GM19395 (cell line): Measurements from ENCODE around the gene TMEM204.

Source experiments
- ATAC-seq: cut with Tn5 transposase; IDR thresholded peaks from one replicate; pipeline ENCODE4 v1.9.1; 2021; ENCODE audit warnings: mild to moderate bottlenecking, moderate library complexity; ENCODE audit not compliant: unreplicated experiment

Gene TMEM204

DNA sequence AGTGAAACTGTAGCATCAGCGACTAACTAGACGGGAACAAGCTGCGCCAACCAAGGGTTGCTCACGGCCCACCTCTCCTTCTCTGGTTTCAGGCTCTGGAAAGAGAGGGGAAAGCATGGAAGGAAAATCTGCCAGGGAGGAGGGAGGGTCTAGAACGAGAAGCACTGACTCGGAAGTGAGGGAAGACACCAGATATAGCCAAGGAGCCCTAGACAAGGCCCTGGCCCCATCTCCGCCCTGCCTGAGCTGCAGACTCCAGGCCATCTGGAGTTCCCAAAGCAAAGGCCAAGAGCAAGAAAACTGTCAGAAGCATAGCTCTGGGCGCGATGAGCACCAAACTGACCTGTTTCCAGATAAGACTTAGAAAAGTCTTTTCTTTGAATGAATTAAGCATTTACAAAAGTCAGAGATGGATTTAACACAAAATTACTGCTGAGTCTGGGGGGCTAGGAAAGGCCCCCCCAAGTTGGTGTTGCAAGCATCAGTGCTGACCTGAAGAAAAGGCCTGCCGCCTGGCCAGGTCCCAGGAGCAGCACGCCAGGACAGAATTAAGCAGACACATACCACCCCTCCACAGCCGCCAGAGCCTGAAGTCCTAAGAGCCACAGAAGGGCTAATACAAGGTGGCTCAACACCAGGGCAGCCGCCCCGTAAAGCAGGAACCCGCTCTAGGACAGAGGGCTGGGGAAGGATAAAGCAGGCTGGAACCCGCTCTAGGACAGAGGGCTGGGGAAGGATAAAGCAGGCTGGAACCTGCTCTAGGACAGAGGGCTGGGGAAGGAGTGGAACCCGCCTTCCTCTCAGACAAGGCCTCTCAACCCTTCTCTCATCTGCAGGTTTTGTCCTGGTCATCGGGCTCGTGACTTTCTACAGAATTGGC, 20.7 kb downstream of the TMEM204 start:
- ATAC-seq: no peak

DNA sequence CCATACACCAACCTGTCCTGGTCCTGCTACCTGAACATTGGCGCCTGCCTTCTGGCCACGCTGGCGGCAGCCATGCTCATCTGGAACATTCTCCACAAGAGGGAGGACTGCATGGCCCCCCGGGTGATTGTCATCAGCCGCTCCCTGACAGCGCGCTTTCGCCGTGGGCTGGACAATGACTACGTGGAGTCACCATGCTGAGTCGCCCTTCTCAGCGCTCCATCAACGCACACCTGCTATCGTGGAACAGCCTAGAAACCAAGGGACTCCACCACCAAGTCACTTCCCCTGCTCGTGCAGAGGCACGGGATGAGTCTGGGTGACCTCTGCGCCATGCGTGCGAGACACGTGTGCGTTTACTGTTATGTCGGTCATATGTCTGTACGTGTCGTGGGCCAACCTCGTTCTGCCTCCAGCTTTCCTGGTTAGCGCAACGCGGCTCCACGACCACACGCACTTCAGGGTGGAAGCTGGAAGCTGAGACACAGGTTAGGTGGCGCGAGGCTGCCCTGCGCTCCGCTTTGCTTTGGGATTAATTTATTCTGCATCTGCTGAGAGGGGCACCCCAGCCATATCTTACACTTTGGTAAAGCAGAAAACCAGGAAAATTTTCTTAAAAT, 21.5 kb downstream of the TMEM204 start:
- no peak for ATAC-seq

DNA sequence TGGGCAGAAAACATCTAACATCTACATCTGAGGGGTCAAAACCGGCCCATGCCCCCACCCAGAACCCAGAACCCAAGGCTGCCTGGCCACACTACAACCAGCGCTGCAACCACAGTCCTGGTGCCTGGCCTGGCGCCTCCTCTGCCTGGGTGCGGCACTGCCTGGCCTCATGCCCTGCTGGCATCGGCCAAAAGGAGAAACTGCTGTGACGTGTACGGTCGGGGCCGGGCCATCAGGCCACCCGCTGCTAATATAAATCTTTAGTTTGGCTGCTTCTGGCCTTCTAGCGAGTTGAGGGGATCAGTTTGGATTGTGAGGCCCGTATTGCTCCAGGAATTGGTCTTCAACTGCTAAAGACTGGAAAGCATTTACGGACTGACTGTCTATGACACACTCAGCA, 22.8 kb downstream of the TMEM204 start:
- ATAC-seq: no peak

DNA sequence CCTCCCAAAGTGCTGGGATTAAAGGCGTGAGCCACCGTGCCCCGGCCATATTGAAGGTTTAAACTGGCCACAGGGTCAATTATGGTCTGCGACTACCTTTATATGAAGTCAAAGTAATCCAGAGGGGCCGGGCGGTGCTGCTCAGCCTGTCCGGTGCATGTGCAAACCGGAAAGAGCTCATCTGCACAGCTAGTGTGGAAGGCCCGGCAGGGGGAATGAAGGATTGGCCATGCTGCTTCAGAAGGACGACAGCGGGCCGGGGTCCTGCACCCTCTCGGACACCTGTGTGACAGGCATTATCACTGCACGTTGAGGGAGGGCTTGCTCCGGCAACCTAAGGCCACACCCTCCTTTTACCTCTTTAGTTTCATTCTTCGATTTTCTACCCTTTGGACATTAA, 23.6 kb downstream of the TMEM204 start:
- ATAC-seq: no peak

DNA sequence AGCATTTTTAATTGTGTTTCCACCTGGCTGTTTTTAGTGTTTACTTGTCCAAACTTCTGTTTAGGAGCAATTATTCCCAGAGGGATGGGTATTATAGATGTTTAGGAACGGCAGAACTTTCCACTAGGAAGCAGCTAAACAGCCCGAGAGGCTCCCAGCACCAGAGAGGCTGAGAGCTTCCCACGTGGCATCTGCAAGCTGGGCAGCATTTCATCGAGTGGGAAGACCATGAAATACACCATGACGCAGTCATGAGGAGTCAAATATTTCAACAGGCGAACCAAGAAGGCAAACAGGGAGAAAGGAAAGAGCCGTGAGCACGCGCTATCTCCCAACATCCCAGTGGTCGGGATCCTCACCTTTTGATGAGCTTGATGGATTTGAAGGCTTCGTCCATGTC, 24.1 kb downstream of the TMEM204 start:
- no peak for ATAC-seq

DNA sequence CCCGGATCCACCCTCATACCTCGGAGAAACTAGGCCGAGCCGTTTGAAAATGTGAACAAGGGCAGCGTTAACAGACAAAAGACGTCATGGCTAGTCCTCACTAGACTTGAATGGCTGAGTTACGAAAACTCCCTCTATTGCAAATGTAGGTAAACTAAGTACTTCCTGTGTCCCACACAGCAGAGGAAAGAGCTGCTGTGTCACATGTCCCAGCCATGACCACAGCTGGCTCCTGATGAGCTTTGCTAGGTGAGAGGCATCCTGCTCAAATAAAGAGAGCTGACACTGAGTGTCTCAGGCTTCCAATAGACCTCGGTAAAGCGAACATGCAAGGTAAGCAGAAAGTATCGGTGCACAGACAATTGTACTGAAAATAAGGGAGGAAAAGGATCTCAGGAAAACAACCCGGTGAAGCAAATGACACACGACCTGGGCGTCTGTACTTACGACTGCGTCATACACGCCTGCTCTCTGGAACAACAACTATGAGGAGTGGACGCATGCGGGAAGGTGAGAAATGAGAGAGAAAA, 26.0 kb downstream of the TMEM204 start:
- no peak for ATAC-seq

DNA sequence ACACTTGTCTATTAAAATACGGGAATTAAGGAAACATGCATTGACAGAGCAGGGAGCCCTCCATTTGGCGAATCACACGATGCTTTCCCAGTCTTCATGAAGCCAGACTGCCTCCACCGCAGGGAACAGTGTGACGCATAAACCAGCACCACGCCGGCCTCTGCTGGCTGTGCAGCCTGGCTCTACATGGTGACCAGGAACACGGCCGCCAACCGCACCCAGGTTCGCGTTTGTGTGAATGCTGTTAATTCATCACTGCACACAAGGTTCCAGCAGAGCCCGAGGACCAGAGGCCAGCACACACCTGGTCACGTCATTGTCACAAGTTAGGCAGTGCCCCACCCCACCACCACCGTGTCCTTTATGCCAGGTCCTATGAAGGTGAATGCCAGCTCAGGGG, 26.7 kb downstream of the TMEM204 start:
- no peak for ATAC-seq

DNA sequence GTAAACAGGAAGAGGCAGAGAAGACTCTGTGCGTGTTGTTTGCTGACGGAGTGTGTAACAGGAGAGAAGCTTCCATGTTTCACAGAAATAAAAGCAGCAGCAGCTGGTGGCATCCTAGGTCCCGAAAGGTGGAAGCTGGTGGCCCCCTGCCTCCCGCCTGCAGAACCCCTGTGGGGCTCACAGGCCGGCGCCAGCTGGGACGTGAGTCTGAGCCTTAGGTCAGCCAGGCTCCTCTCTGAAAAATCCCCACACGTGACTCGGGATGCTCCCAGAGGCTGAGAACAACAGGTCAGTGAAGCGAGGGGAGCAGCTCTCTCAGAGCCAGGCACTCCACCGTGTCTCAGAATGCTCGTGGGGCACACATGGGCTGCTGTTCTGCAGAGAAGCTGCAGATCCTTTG, 27.4 kb downstream of the TMEM204 start:
- no peak for ATAC-seq

DNA sequence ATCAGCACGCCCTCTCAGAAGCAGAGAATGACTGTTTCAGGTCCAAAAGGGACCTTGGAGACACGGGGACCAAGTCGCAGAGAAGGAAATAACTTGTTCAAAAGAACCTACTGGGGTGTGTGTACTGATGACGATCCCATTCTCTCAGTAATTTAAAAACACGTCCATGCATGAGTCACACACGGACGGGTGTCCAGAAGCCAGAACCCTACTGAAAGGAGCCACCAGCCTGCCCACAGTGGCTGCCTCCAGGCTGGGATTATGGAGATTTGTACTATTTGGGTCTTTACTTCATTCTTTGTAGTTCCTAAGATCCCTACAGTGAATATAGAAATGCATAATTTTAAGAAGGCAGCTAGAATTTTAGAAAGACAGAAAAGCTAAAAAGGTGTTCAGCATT, 27.8 kb downstream of the TMEM204 start:
- no peak for ATAC-seq

DNA sequence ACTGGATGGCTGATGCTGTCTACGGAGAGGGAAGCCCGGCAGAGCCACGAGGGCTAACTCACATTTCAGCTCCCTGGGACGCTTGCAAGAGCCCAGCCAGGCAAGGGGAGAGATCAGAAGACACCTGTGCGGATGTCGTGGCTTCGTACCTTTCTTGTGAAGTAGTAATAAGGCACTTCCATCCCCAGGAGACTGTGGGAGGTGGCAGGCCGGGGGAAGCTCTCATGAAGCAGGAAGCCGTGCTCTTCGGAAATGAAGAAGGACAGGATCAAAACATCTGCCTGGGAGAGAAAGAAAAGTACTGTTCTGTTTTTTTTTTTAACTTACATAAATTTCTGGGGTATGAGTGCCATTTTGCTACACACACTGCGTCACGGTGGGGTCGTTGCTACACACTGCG, 28.4 kb downstream of the TMEM204 start:
- ATAC-seq: no peak

DNA sequence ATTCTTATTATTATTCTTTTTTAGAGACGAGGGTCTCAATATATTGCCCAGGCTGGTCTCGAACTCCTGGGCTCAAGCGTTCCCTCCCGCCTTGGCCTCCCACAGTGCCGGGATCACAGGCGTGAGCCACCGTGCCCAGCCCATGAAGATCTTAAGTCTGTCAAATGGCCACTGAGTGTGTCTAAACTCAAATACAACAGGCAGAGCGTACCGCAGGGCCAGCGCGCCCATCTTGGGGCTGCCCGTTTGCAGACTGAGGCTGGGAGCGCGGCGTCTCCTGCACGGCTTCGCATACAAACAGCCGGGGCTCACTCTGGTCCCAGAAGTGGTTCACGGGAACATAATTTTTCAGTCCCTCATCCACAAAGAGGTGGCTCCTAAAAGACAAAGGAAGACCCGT, 30.3 kb downstream of the TMEM204 start:
- no peak for ATAC-seq

DNA sequence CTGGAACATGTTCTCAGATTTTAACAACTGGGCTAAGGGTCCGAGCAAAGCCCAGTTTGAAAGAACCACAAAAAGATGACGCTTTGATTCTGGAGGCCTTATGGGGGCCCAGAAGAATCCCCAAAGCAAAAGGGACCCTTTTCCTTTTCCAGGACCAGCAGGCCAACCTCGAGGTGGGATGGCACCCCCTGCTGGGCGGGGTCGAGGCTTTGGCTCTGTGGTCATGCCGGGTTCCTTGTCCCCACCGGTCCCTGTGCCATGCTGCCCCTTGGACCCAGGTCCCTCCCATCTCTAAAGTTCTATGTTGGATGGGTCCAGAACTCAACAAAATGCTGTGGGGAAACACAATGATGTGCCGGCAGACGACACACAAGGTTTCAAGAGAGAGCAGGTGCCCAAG, 30.9 kb downstream of the TMEM204 start:
- no peak for ATAC-seq

DNA sequence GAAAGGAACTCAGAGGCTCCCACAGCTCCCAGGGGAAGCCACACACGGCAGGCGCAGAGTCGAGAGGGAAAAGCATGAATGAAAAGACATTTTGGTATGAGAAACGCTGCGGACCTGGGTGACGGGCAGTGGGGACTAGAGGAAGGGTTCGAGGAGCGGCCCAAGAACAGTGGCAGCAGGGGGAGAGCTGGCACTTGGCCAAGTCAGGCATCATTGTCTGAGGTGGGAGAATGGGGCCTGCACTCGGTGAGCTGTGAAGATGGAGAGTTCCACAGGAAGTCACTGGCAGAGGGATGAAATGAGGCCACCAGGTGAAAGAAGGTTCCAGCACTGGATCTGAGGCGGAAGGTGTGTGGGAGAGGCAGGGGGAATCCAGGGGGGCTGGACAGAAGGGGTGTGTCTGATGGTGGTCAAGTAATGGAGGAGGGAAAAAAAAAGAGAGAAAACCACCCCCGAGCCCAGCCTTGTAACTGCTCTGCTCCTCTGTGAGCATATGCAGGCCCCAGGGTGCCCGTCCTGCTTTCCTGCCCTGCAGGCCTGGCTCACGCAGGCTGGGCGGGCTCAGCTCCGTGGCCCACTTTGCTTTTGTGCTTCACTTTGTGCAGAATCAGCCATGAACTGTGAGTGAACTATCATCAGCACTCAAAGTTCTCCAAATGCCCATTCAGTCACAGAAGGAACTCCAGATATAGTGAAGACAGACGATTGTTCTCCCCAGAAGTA, 31.8 kb downstream of the TMEM204 start:
- ATAC-seq: no peak

DNA sequence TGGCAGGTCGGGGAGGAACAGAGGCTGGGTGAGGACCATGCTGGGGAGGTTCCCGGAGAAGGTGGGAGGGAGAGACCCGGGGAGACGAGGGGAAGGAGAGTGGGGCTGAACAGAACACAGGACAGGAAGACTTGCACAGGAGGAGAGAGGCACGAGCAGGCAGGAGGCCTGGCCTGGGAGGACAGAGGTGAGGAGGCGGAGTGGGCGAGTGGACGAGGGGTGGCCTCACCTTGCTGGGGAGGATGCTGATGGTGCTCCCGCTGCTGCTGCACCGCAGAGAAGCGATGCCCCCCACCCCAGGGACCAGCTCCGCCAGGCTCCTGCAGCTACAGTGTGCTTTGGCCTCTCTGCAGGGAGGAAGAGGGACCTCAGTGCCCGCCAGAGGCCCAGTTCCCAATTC, 34.5 kb downstream of the TMEM204 start:
- no peak for ATAC-seq

DNA sequence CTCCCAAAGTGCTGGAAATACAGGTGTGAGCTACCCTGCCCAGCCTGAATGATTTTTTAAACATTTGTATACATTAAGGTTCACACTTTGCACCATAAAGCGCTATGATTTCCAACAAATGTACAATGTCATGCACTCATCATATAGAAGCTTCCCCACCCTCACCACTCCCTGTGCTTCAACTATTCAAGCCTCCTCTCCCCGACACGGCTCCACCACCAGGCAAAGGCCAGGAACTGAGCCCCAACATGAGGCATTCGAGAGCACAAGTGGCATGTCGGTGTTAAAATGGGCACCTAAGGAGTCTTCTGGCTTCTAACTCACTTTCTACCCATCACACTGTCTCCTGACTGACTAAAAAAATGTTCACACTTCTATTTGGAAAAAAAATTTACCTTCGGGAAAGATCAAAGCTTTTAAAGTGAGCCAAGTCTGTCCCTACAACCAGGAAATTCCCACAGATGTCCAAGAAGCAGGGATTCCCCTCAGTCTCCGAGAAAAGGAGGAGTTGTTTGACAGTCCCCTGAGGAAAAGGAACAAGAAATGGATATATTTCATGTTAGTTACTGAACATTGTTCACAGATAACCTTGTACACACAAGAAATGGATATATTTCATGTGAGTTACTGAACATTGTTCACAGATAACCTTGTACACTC, 37.7 kb downstream of the TMEM204 start:
- no peak for ATAC-seq

DNA sequence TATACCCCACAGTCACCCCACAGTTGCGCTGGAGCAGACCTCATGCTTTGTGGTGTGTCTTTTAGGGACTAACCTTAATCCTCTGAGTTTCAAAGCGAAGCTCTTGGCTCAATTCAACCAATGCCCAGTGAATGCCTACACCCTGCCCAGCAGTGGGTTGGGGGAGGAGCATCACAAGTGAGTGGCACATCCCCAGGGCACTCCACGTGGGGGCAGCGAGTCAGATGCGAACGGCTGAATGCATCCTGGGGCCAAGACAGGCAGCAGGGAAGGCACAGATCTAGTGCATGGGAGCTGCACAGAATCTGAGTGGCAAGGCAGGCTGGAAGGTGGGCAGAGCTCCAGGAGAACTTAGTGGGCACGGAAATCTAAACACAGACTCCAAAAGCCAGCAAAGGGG, 39.2 kb downstream of the TMEM204 start:
- ATAC-seq: no peak

DNA sequence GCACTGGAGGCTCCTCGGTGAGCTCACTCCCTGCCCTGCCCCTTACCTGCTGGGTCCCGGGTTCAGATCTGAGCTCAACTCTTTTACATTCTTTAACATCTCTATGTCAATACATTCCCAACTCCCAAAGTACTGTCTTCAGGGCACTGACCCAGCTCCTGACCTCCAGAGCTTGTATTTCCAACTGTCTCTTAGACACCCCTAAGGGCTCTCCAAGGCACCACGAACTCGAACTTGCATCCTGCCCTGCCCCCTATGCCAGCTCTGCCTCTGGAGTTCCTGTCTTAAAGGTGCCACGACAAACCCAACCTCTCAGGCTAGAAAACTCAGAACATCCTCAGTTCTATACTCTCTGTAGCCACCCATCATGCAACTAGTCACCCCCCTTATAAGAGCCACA, 39.8 kb downstream of the TMEM204 start:
- no peak for ATAC-seq

DNA sequence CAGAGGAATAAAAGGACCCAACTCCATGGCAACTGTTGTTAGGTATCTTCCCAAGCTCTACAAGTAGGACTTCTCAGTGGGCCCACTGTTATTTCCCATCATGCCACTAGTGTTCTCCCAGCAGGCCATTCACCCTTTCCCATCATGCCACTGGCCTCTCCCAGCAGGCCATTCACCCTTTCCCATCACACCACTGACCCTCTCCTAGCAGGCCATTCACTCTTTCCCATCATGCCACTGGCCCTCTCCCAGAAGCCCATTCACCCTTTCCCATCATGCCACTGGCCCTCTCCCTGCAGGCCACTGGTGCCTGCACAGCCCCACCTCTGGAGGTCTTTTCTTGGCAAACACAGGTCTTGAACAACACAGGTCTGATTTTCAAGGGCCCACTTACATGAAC, 42.1 kb downstream of the TMEM204 start:
- ATAC-seq: no peak

DNA sequence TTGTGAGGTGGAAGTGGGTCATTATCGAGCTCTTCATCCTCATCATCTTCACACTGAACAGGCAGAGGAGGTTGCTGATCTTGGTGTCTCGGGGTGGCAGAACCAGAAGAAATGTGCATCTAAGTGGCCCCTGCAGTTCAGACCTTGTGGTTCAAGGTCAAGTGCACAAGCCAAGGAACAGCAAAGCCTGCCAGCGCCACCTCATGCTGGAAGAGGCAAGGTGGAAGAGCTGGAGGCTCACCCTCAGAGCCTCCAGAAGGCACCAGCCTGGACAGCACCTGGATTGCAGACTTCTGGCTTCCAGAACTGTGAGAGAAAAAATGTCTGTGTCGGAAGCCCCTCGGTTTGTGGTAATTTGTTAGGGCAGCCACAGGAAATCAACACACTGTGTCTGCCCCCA, 45.7 kb downstream of the TMEM204 start:
- no peak for ATAC-seq

DNA sequence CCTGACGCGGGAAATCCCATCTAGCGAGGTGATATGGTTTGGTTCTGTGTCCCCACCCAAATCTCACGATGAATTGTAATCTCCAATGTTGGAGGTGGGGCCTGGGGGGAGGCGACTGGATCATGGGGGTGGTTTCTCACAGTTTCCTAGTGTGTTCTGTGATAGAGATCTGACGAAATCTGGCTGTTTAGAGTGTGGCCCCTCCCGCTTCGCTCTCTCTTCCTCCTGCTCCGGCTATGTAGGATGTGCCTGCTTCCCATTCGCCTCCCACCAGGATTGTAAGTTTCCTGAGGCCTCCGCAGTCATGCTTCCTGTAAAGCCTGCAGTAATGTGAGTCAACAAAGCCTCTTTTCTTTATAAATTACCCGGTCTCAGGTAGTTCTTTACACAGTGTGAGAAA, 46.8 kb downstream of the TMEM204 start:
- ATAC-seq: no peak

DNA sequence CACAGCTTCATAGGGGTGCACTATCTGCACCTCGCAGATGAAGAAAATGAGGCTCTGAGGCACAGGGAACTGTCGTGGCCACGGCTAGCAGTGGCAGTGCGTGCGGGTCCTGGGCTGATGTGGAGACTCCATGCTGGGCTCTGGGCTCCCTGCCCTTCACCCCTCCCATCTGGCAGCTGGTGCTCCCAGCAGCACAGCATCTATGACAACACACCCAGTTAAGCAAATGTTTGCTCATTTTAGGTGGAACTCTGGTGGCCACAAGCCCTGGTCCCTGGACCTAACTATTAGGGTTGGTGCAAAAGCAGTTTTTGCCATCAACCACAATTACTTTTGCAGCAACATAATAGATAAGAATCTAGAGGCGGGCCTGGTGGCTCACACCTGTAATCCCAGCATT, 47.5 kb downstream of the TMEM204 start:
- no peak for ATAC-seq
